WTC11 (cell line): ENCODE data around the gene IL5RA. TPM values are rescaled to one million over a fixed set of nuclear protein-coding genes. Genes with fewer than 3 reads are reported as not detected.

Experiments used
- ATAC-seq: fragments of 200-7000 bp; cut with Tn5 transposase; 2 replicates; pipeline ENCODE4 v1.10.0; 2021; ENCODE audit warnings: mild to moderate bottlenecking, moderate library complexity
- CTCF ChIA-PET: fragments of 300-600 bp; sonication (Branson Sonifier 250); formaldehyde crosslinking; loops from one replicate; lab custom pipeline; 2021; ENCODE audit warnings: antibody characterized with exemption; lab: Charles Lee
- POLR2A ChIA-PET: fragments of 350-600 bp; sonication (Branson Sonifier 250); formaldehyde crosslinking; loops from one replicate; lab custom pipeline; 2021; ENCODE audit warnings: antibody characterized with exemption; lab: Charles Lee
- DNase-seq: peaks from one replicate; pipeline ENCODE4 v3.0.0; 2021; ENCODE audit warnings: low spot score
- H3K27ac Mint-ChIP-seq: 2 replicates; pipeline ENCODE4 v1.8.0; 2021; ENCODE audit warnings: mixed read lengths
- H3K27me3 Mint-ChIP-seq: 2 replicates; pipeline ENCODE4 v1.8.0; 2021; ENCODE audit warnings: low read depth, mild to moderate bottlenecking, moderate library complexity, mixed read lengths
- H3K36me3 Mint-ChIP-seq: 2 replicates; pipeline ENCODE4 v1.8.0; 2021; ENCODE audit warnings: mixed read lengths
- H3K4me1 Mint-ChIP-seq: 2 replicates; pipeline ENCODE4 v1.8.0; 2022; ENCODE audit warnings: mixed read lengths
- H3K4me3 Mint-ChIP-seq: 2 replicates; pipeline ENCODE4 v1.8.0; 2021; ENCODE audit warnings: mild to moderate bottlenecking, moderate library complexity, mixed read lengths
- H3K9me3 Mint-ChIP-seq: 2 replicates; pipeline ENCODE4 v1.8.0; 2021; ENCODE audit warnings: mixed read lengths
- AFF4 ChIP-seq: sonication (generic); formaldehyde crosslinking; IDR thresholded peaks from 2 replicates; pipeline ENCODE4 v1.8.1; 2023; ENCODE audit warnings: mild to moderate bottlenecking, missing genetic modification reagents, borderline replicate concordance
- GRHL2 ChIP-seq: fragments of 250-450 bp; sonication (Bioruptor Pico); IDR thresholded peaks from 2 replicates; pipeline ENCODE4 v1.8.0; 2022; ENCODE audit warnings: mild to moderate bottlenecking, moderate library complexity; ENCODE audit not compliant: insufficient replicate concordance, severe bottlenecking
- IRF1 ChIP-seq: sonication (generic); formaldehyde crosslinking; IDR thresholded peaks from 2 replicates; pipeline ENCODE4 v1.8.0; 2023; ENCODE audit warnings: missing genetic modification reagents
- NFE2L1 ChIP-seq: sonication (generic); formaldehyde crosslinking; IDR thresholded peaks from 2 replicates; pipeline ENCODE4 v1.8.1; 2023; ENCODE audit warnings: missing genetic modification reagents
- NR1H2 ChIP-seq: sonication (generic); formaldehyde crosslinking; IDR thresholded peaks from 2 replicates; pipeline ENCODE4 v1.9.0; 2021; ENCODE audit warnings: mild to moderate bottlenecking, moderate library complexity, missing genetic modification reagents
- PRDM15 ChIP-seq: sonication (generic); formaldehyde crosslinking; IDR thresholded peaks from 2 replicates; pipeline ENCODE4 v1.8.0; 2022; ENCODE audit warnings: missing genetic modification reagents
- SOX15 ChIP-seq: fragments of 250-450 bp; sonication (Bioruptor Pico); IDR thresholded peaks from 2 replicates; pipeline ENCODE4 v1.9.0; 2021; ENCODE audit warnings: mild to moderate bottlenecking
- STAT6 ChIP-seq: sonication (generic); formaldehyde crosslinking; conservative IDR thresholded peaks from 2 replicates; pipeline ENCODE4 v1.8.1; 2023; ENCODE audit warnings: mild to moderate bottlenecking, low read depth, missing genetic modification reagents, moderate library complexity
- USF1 ChIP-seq: sonication (generic); formaldehyde crosslinking; IDR thresholded peaks from 2 replicates; pipeline ENCODE4 v1.8.0; 2022; ENCODE audit warnings: mild to moderate bottlenecking, missing genetic modification reagents
- ZNF317 ChIP-seq: sonication (generic); formaldehyde crosslinking; IDR thresholded peaks from 2 replicates; pipeline ENCODE4 v1.8.1; 2023; ENCODE audit warnings: low read depth, mild to moderate bottlenecking, moderate library complexity, missing genetic modification reagents, borderline replicate concordance
- total RNA-seq: library from RNA; stranded (reverse); gene quantifications from 3 replicates; pipeline ENCODE4 v1.2.3, GENCODE V29; 2021
- TF ChIP-seq, protein P1 (sequence below): sonication (generic); formaldehyde crosslinking; conservative IDR thresholded peaks from 2 replicates; pipeline ENCODE4 v1.8.1; 2022; ENCODE audit warnings: mild to moderate bottlenecking, missing genetic modification reagents
- TF ChIP-seq, protein P2 (sequence below): sonication (generic); formaldehyde crosslinking; IDR thresholded peaks from 2 replicates; pipeline ENCODE4 v1.8.1; 2022; ENCODE audit warnings: low read depth, missing genetic modification reagents, borderline replicate concordance
- TF ChIP-seq, protein P3 (sequence below): sonication (generic); formaldehyde crosslinking; IDR thresholded peaks from 2 replicates; pipeline ENCODE4 v1.8.1; 2023; ENCODE audit warnings: mild to moderate bottlenecking, missing genetic modification reagents

The IL5RA gene
- total RNA-seq, 1 experiment from 2014 or later: not detected

DNA sequence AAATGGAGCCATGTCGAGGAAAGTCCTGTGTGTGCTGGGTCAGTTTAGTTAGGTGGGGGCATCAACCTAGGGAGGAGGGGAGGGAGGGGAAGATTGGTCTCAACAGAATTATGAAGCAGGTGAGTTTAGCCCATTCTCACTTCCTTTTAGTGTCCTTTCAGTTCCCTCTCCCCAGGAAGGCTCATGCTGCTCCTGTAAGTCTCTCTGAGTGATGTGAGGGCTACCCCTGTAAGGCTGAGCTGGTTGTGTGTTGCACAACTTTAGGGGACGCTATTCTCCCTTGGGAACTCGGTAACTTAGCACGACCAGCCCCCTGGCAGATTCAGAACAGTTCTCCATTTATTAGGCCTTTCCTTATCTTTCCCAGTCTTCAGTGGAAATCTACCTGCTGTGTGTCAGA is 21.2 kb downstream of the IL5RA start (continued):
- TF ChIP-seq AFF4 (CRISPR knock-in tag) (no peak), ZNF317 (CRISPR knock-in tag) (no peak)
- TF ChIP-seq, protein P1, sequence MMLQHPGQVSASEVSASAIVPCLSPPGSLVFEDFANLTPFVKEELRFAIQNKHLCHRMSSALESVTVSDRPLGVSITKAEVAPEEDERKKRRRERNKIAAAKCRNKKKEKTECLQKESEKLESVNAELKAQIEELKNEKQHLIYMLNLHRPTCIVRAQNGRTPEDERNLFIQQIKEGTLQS: no peak
- TF ChIP-seq, protein P2, sequence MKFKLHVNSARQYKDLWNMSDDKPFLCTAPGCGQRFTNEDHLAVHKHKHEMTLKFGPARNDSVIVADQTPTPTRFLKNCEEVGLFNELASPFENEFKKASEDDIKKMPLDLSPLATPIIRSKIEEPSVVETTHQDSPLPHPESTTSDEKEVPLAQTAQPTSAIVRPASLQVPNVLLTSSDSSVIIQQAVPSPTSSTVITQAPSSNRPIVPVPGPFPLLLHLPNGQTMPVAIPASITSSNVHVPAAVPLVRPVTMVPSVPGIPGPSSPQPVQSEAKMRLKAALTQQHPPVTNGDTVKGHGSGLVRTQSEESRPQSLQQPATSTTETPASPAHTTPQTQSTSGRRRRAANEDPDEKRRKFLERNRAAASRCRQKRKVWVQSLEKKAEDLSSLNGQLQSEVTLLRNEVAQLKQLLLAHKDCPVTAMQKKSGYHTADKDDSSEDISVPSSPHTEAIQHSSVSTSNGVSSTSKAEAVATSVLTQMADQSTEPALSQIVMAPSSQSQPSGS (CRISPR knock-in tag): no peak

DNA sequence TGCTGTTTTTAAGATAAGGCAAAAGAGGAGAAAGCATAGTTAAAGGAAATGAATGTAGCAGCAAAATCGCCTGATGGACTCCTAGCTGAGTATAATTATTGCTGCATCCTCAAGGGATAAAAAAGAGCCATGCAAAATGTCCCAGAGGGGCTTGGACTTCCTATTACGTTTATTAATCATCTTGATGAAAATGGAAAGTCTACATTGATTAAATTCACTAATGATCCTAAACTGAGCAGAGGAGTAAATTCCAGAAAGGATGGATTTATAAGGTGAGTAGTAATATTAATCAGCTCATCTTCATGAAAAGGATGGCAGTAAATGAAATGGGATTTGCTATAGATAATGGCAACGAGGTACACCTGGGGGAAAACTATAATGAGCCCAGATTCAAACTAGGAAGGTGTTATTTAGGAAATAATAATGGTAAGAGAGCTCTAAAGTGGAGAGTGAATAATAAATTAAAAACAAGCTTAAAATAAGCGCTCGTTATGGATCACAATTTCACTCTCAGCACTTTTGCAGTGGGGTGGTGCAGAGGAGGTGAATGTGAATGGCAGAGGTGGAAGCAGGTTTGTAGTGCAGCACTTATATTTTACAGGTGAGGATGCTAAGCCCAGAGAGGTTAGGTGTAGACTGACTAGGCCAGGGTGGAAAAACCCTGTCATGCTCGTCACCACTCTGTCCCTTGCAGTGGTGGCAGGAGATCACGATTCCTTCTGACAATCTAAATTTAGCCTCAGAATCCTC is 22.3 kb downstream of the IL5RA start:
- Mint-ChIP-seq H3K4me3 (no peak overlapping the region), H3K36me3 (peaks cover 47% of the 10 kb centered on the region), H3K4me1 (peaks cover 3% of the 10 kb centered on the region; the same call in 1 of the 2 replicates), H3K27me3 (peaks cover 5% of the 10 kb centered on the region), H3K9me3 (peaks cover 68% of the 10 kb centered on the region), H3K27ac (no peak overlapping the region)
- ChIA-PET POLR2A (no interaction called here), CTCF (no interaction called here)
- ATAC-seq (no peak), DNase-seq (no peak)
- no peak for TF ChIP-seq PRDM15 (CRISPR knock-in tag)
- TF ChIP-seq, protein P2 (CRISPR knock-in tag): no peak
- TF ChIP-seq NFE2L1: no peak
- no peak for TF ChIP-seq GRHL2
- TF ChIP-seq, protein P3, sequence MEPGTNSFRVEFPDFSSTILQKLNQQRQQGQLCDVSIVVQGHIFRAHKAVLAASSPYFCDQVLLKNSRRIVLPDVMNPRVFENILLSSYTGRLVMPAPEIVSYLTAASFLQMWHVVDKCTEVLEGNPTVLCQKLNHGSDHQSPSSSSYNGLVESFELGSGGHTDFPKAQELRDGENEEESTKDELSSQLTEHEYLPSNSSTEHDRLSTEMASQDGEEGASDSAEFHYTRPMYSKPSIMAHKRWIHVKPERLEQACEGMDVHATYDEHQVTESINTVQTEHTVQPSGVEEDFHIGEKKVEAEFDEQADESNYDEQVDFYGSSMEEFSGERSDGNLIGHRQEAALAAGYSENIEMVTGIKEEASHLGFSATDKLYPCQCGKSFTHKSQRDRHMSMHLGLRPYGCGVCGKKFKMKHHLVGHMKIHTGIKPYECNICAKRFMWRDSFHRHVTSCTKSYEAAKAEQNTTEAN: no peak

GRCh38 chr3:3087279-3087678 is 22.9 kb downstream of the IL5RA start:
- CTCF ChIA-PET: no interaction called here
- POLR2A ChIA-PET: no interaction called here
- TF ChIP-seq USF1 (CRISPR knock-in tag) (no peak), IRF1 (CRISPR knock-in tag) (no peak), NR1H2 (CRISPR knock-in tag) (no peak), SOX15 (CRISPR knock-in tag) (no peak), STAT6 (CRISPR knock-in tag) (no peak)

More at GRCh38 chr3:3087279-3087678, 22.9 kb downstream of the IL5RA start:
- ATAC-seq (no peak), DNase-seq (no peak)
- Mint-ChIP-seq H3K27ac (no peak overlapping the region), H3K4me1 (peaks cover 9% of the 10 kb centered on the region), H3K9me3 (peaks cover 68% of the 10 kb centered on the region), H3K27me3 (peaks cover 7% of the 10 kb centered on the region), H3K4me3 (no peak overlapping the region), H3K36me3 (peaks cover 46% of the 10 kb centered on the region)
